Caco-2 (cell line): ENCODE data around the gene MPPED1. TPM values are rescaled to one million over a fixed set of nuclear protein-coding genes. Genes with fewer than 3 reads are reported as not detected.

Experiments used
- BruUV-seq: library from RNA; stranded (reverse); fragments of 400-500 nt; replicated peaks from 2 replicates; lab custom pipeline; 2021; lab: Mats Ljungman, UMichigan
- CTCF ChIA-PET: fragments of 300-600 bp; sonication (Branson Sonifier 250); formaldehyde crosslinking; loops from one replicate; lab custom pipeline; 2022; ENCODE audit warnings: antibody characterized with exemption; lab: Charles Lee
- POLR2A ChIA-PET: fragments of 300-600 bp; sonication (Branson Sonifier 250); formaldehyde crosslinking; loops from one replicate; lab custom pipeline; 2022; ENCODE audit warnings: antibody characterized with exemption; lab: Charles Lee
- DNase-seq, 2 experiments: peaks; one replicate each; pipeline versions ENCODE4 v3.0.0 to v3.0.0-alpha.2; 2020 to 2022
- H3K27me3 ChIP-seq: replicated peaks from 2 replicates; pipeline ENCODE4 v1.6.0; 2011; ENCODE audit warnings: low read length; ENCODE audit not compliant: control insufficient read depth, insufficient read depth
- H3K36me3 ChIP-seq: 2 replicates; pipeline ENCODE4 v1.5.1; 2011; ENCODE audit warnings: low read length; ENCODE audit not compliant: control insufficient read depth, insufficient read depth
- H3K4me1 ChIP-seq: fragments of 250-450 bp; sonication (Bioruptor Pico); 2 replicates; pipeline ENCODE4 v1.5.1; 2020; ENCODE audit warnings: mild to moderate bottlenecking
- H3K4me3 ChIP-seq: 2 replicates; pipeline ENCODE4 v1.5.1; 2011; ENCODE audit warnings: low read depth, mild to moderate bottlenecking, control low read depth, low read length
- H3K9me3 ChIP-seq: fragments of 250-450 bp; sonication (Bioruptor Pico); 2 replicates; pipeline ENCODE4 v1.5.1; 2020; ENCODE audit warnings: mild to moderate bottlenecking, moderate library complexity
- H3K27ac Mint-ChIP-seq: one replicate; pipeline ENCODE4 v1.8.0; 2022; ENCODE audit warnings: mixed read lengths; ENCODE audit not compliant: unreplicated experiment
- H3K27me3 Mint-ChIP-seq: one replicate; pipeline ENCODE4 v1.8.0; 2022; ENCODE audit warnings: mixed read lengths; ENCODE audit not compliant: insufficient read depth, unreplicated experiment
- H3K36me3 Mint-ChIP-seq: one replicate; pipeline ENCODE4 v1.8.0; 2022; ENCODE audit warnings: mild to moderate bottlenecking, mixed read lengths; ENCODE audit not compliant: insufficient read depth, unreplicated experiment
- H3K4me1 Mint-ChIP-seq: one replicate; pipeline ENCODE4 v1.8.0; 2022; ENCODE audit warnings: low read depth, mixed read lengths; ENCODE audit not compliant: unreplicated experiment
- H3K4me3 Mint-ChIP-seq: one replicate; pipeline ENCODE4 v1.8.0; 2022; ENCODE audit warnings: mild to moderate bottlenecking, moderate library complexity, mixed read lengths; ENCODE audit not compliant: unreplicated experiment
- H3K9me3 Mint-ChIP-seq: one replicate; pipeline ENCODE4 v1.8.0; 2022; ENCODE audit warnings: mixed read lengths; ENCODE audit not compliant: unreplicated experiment
- CTCF ChIP-seq, 2 experiments: fragments of 200-600 bp in 1 of 2; IDR thresholded peaks; 1 replicate in 1 of 2; 2 replicates in 1 of 2; pipeline versions ENCODE4 v1.5.1 to v1.8.0; 2011 to 2022; ENCODE audit warnings: antibody characterized with exemption in 1 of 2, control low read depth in 1 of 2, inconsistent platforms in 1 of 2, low read depth in 1 of 2, low read length in 1 of 2, mild to moderate bottlenecking in 1 of 2, moderate library complexity in 1 of 2; ENCODE audit not compliant: insufficient read depth in 1 of 2, severe bottlenecking in 1 of 2, unreplicated experiment in 1 of 2
- intact Hi-C: fragments of 100-400 bp; cut with micrococcal nuclease; formaldehyde crosslinking; loops from one replicate; pipeline ENCODE4 v1.10.0; 2022; ENCODE audit not compliant: unreplicated experiment
- total RNA-seq: library from RNA; stranded (reverse); gene quantifications from 2 replicates; pipeline ENCODE4 v1.2.3, GENCODE V29; 2022

Gene MPPED1
- total RNA-seq, 1 experiment from 2014 or later = not detected

GRCh38 chr22:43485502-43486089 lies 73.8 kb downstream of the MPPED1 start:
- ChIA-PET POLR2A (no interaction called here), CTCF (interaction anchor here (0.5 kb wide), 1 partner anchor 239 kb away, joined by 5 read pairs; no protein-coding TSS in a partner anchor)
- DNase-seq = no peak
- peaks cover under 1% of the 10 kb centered on the region for H3K9me3 Mint-ChIP-seq
- H3K4me1 ChIP-seq = no peaks in the 10 kb centered on the region
- no TSS peak for BruUV-seq
- H3K36me3 ChIP-seq = no peaks in the 10 kb centered on the region
- no peaks in the 10 kb centered on the region for H3K9me3 ChIP-seq
- no peak for TF ChIP-seq CTCF (IDR thresholded peaks at IDR 0.05; ENCODE audit: insufficient read depth in 1 of 2, low read depth in 1 of 2, low read length in 1 of 2, severe bottlenecking in 1 of 2, unreplicated experiment in 1 of 2)
- H3K4me1 Mint-ChIP-seq = no peaks in the 10 kb centered on the region
- H3K36me3 Mint-ChIP-seq = no peaks in the 10 kb centered on the region
- H3K27ac Mint-ChIP-seq = no peak overlapping the region
- H3K27me3 Mint-ChIP-seq = peaks cover 13% of the 10 kb centered on the region
- intact Hi-C loops = no loop called here
- peaks cover 2% of the 10 kb centered on the region; the same call in 1 of the 2 replicates for H3K27me3 ChIP-seq
- no peak overlapping the region for H3K4me3 ChIP-seq
- no peak overlapping the region for H3K4me3 Mint-ChIP-seq

- Mint-ChIP-seq H3K27me3 (peaks cover 12% of the 10 kb centered on the region), H3K27ac (no peak overlapping the region), H3K4me3 (no peak overlapping the region), H3K9me3 (peaks cover 13% of the 10 kb centered on the region), H3K4me1 (no peaks in the 10 kb centered on the region), H3K36me3 (no peaks in the 10 kb centered on the region)
- H3K4me1 ChIP-seq = no peaks in the 10 kb centered on the region
- CTCF ChIA-PET = no interaction called here
- no peak overlapping the region for H3K4me3 ChIP-seq
- no peaks in the 10 kb centered on the region for H3K36me3 ChIP-seq
- POLR2A ChIA-PET = no interaction called here
- no peak for DNase-seq
- H3K9me3 ChIP-seq = no peaks in the 10 kb centered on the region
- TF ChIP-seq CTCF (IDR thresholded peaks at IDR 0.05; ENCODE audit: insufficient read depth in 1 of 2, low read depth in 1 of 2, low read length in 1 of 2, severe bottlenecking in 1 of 2, unreplicated experiment in 1 of 2) = no peak
- BruUV-seq = no TSS peak
- intact Hi-C loops = no loop called here
- H3K27me3 ChIP-seq = peaks cover 2% of the 10 kb centered on the region; the same call in 1 of the 2 replicates
These were observed 75.7 kb downstream of the MPPED1 start for GRCh38 chr22:43487311-43488030.

DNA sequence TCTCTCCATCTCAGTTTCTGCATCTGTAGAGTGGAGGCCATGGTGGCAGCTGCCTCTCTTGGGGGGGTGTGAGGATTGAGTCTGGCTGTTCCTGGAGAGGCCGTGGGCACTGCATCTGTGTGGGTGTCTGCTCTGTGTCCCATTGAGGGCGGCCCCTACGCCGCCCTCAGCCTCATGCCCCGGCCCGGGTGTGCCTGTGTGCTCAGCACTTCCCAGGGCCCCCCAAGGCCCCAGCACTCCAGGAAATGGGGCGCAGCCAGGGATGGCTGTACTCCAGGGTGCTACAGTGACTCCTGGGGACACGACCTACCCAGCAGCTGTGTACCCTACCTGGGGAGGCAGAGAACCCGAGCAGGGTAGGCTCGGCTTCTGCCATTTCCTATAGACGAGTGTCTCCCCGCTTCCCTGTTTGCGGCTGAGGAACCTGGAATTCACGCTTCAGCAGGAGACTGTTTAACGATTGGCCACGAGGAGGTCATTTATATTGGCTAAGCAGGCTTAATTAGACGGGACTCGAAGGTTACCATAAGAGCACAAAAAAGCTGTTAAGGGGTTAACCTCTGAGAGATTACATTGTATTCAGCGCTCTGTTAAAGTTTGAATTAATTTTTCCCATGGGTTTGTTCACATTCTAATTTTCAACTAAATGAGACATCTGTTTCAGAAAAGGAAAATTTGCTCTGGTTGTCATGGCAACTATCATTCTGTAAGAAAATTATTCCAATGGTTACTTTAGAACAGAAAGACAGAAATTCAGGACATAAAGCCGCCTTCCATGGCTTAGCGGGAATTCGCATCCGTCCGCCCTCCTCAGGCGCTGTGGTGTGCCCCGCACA lies 76.4 kb downstream of the MPPED1 start:
- TF ChIP-seq CTCF (IDR thresholded peaks at IDR 0.05; ENCODE audit: insufficient read depth in 1 of 2, low read depth in 1 of 2, low read length in 1 of 2, severe bottlenecking in 1 of 2, unreplicated experiment in 1 of 2) = no peak
- CTCF ChIA-PET = no interaction called here
- no peak overlapping the region for H3K27ac Mint-ChIP-seq
- H3K4me1 ChIP-seq = no peaks in the 10 kb centered on the region
- POLR2A ChIA-PET = no interaction called here
- peaks cover 2% of the 10 kb centered on the region; the same call in 1 of the 2 replicates for H3K27me3 ChIP-seq
- intact Hi-C loops = no loop called here
- H3K4me3 ChIP-seq = no peak overlapping the region
- no peaks in the 10 kb centered on the region for H3K9me3 ChIP-seq
- H3K36me3 ChIP-seq = no peaks in the 10 kb centered on the region
- peaks cover 12% of the 10 kb centered on the region for H3K27me3 Mint-ChIP-seq
- no peaks in the 10 kb centered on the region for H3K4me1 Mint-ChIP-seq
- H3K36me3 Mint-ChIP-seq = no peaks in the 10 kb centered on the region
- H3K9me3 Mint-ChIP-seq = peaks cover 13% of the 10 kb centered on the region
- no peak for DNase-seq
- BruUV-seq = no TSS peak
- H3K4me3 Mint-ChIP-seq = no peak overlapping the region
